ENCODE results near the gene OR4M1. TPM values are rescaled to one million over a fixed set of nuclear protein-coding genes. Genes with fewer than 3 reads are reported as not detected.
"Not testable (repeated sequence)": the region's sequence is repeated elsewhere in the genome, so short reads cannot be mapped to it uniquely, and the experiment has no call there.

The OR4M1 gene
- total and polyA plus RNA-seq, 9 of the 15 experiments (the other 6 are each of a cell fraction or from before 2014, with no cell fraction given) = not detected

DNA sequence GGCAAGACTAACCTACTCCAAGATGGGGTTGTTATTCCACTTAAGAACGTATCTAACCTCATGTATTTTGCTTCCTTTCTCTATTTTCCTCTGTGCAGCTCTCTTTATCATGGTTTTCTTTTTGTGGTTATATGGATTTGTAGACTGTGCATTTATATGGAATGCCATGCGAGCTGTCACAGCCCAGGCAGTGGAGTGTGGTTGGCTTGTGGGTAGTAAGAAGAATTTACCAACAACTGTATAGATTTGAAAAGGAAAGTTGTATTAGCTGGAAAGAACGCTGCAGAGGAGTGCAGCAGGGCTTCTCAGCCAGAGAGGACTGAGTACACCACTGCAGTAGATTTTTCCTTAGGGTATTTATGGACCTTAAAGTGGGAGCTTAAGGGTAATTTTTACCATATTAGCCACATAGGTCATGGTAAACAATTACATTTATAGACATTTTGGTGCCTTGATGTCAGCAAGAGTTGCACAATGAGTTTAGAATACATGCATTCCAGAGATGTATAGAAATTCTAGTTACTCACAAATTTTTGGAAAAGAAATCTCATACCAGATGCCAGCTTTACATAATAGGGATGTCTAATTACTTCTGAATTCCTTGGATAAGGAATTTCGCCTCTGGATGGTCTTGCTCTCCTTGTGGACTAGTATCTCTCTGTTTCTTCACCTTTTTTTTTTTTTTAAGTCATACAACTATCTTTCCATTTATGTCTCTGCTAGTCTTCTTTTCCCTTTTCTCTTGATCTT, 40.0 kb downstream of the OR4M1 start:
- in situ Hi-C loops (cut with MboI); ATAC-seq: not testable (repeated sequence)
- WGBS (ENCODE audit: insufficient coverage, low coverage, missing lambda C conversion rate) = 0% methylated on average over 4 of the region's 4 CpGs

DNA sequence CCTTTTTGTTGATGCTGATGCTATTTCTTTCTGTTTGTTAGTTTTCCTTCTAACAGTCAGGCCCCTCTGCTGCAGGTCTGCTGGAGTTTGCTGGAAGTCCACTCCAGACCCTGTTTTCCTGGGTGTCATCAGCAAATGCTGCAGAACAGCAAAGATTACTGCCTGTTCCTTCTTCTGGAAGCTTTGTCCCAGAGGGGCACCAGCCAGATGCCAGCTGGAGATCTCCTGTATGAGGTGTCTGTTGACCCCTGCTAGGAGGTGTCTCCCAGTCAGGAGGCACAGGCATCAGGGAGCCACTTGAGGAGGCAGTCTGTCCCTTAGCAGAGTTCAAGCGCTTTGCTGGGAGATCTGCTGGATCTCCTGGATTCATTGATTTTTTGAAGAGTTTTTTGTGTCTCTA, 46.6 kb downstream of the OR4M1 start:
- H3K9ac ChIP-seq (ENCODE audit: insufficient read depth in 1 of 2, low read depth in 2 of 2, low read length in 2 of 2); H3K9me3 ChIP-seq (replicated peaks; ENCODE audit: control insufficient read depth, insufficient read depth, low read depth, low read length); H3K9me1 ChIP-seq (ENCODE audit: control insufficient read depth, insufficient read depth, low read length); H3K79me2 ChIP-seq (ENCODE audit: control insufficient read depth, insufficient read depth, low read length); H3K27me3 ChIP-seq (ENCODE audit: control insufficient read depth in 2 of 2, insufficient read depth in 2 of 2, low read length in 2 of 2); ATAC-seq; intact Hi-C loops (cut with micrococcal nuclease); H3K27ac ChIP-seq (ENCODE audit: extremely low read depth, low read depth, low read length); DNase-seq (ENCODE audit: extremely low read depth in 1 of 4, low spot score in 3 of 4); H3K4me1 ChIP-seq (replicated peaks in 1 of 2; ENCODE audit: control insufficient read depth in 2 of 2, insufficient read depth in 2 of 2, low read length in 2 of 2); H3K4me2 ChIP-seq (ENCODE audit: insufficient read depth, low read length); CTCF ChIA-PET (ENCODE audit: low intra/inter-chr PET ratio); in situ Hi-C loops (cut with MboI); H2AFZ ChIP-seq (ENCODE audit: low read depth, low read length); BruUV-seq (replicated peaks); FAIRE-seq; H3K4me3 ChIP-seq; H3K36me3 ChIP-seq (ENCODE audit: control insufficient read depth, insufficient read depth, low read length); POLR2A ChIA-PET; H4K20me1 ChIP-seq (replicated peaks; ENCODE audit: control insufficient read depth, insufficient read depth, low read length): not testable (repeated sequence)
- 0% methylated on average over 1 of the region's 1 CpG for WGBS (ENCODE audit: insufficient coverage, low coverage, missing lambda C conversion rate)

More for the DNA sequence above, 40.0 kb downstream of the OR4M1 start:
- H4K20me1 ChIP-seq (replicated peaks; ENCODE audit: control insufficient read depth, insufficient read depth, low read length); BruUV-seq (replicated peaks); H3K4me3 ChIP-seq; DNase-seq (ENCODE audit: extremely low read depth in 1 of 4, low spot score in 3 of 4); intact Hi-C loops (cut with micrococcal nuclease); H3K9ac ChIP-seq (ENCODE audit: insufficient read depth in 1 of 2, low read depth in 2 of 2, low read length in 2 of 2); H3K9me1 ChIP-seq (ENCODE audit: control insufficient read depth, insufficient read depth, low read length); H3K9me3 ChIP-seq (replicated peaks; ENCODE audit: control insufficient read depth, insufficient read depth, low read depth, low read length); H3K36me3 ChIP-seq (ENCODE audit: control insufficient read depth, insufficient read depth, low read length); H3K4me1 ChIP-seq (replicated peaks in 1 of 2; ENCODE audit: control insufficient read depth in 2 of 2, insufficient read depth in 2 of 2, low read length in 2 of 2); H3K27ac ChIP-seq (ENCODE audit: extremely low read depth, low read depth, low read length); H3K79me2 ChIP-seq (ENCODE audit: control insufficient read depth, insufficient read depth, low read length); FAIRE-seq; H3K4me2 ChIP-seq (ENCODE audit: insufficient read depth, low read length); H2AFZ ChIP-seq (ENCODE audit: low read depth, low read length); CTCF ChIA-PET (ENCODE audit: low intra/inter-chr PET ratio); POLR2A ChIA-PET; H3K27me3 ChIP-seq (ENCODE audit: control insufficient read depth in 2 of 2, insufficient read depth in 2 of 2, low read length in 2 of 2): not testable (repeated sequence)

DNA sequence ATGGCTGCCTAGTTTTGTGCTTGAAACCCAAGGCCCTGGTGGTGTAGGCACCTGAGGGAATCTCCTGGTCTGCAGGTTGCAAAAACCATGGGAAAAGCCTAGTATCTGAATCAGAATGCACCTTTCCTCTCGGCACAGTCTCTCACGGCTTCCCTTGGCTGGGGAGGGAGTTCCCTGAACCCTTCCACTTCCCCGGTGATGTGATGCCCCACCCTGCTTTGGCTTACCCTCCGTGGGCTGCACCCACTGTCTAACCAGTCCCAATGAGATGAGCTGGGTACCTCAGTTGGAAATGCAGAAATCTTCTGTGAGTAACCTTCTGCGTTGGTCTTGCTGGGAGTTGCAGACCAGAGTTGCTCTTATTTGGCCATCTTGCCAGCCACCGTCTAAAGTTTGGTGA, 47.7 kb downstream of the OR4M1 start:
- 5% methylated on average over 6 of the region's 6 CpGs for WGBS (ENCODE audit: insufficient coverage, low coverage, missing lambda C conversion rate)
- H3K4me1 ChIP-seq (replicated peaks in 1 of 2; ENCODE audit: control insufficient read depth in 2 of 2, insufficient read depth in 2 of 2, low read length in 2 of 2); H3K27ac ChIP-seq (ENCODE audit: extremely low read depth, low read depth, low read length); H2AFZ ChIP-seq (ENCODE audit: low read depth, low read length); H3K9ac ChIP-seq (ENCODE audit: insufficient read depth in 1 of 2, low read depth in 2 of 2, low read length in 2 of 2); CTCF ChIA-PET (ENCODE audit: low intra/inter-chr PET ratio); intact Hi-C loops (cut with micrococcal nuclease); in situ Hi-C loops (cut with MboI); H3K27me3 ChIP-seq (ENCODE audit: control insufficient read depth in 2 of 2, insufficient read depth in 2 of 2, low read length in 2 of 2); BruUV-seq (replicated peaks); FAIRE-seq; H4K20me1 ChIP-seq (replicated peaks; ENCODE audit: control insufficient read depth, insufficient read depth, low read length); H3K4me3 ChIP-seq; H3K36me3 ChIP-seq (ENCODE audit: control insufficient read depth, insufficient read depth, low read length); H3K9me1 ChIP-seq (ENCODE audit: control insufficient read depth, insufficient read depth, low read length); H3K4me2 ChIP-seq (ENCODE audit: insufficient read depth, low read length); DNase-seq (ENCODE audit: extremely low read depth in 1 of 4, low spot score in 3 of 4); ATAC-seq; H3K9me3 ChIP-seq (replicated peaks; ENCODE audit: control insufficient read depth, insufficient read depth, low read depth, low read length); POLR2A ChIA-PET; H3K79me2 ChIP-seq (ENCODE audit: control insufficient read depth, insufficient read depth, low read length): not testable (repeated sequence)
